PFSK-1 (cell line): ENCODE results near the gene SCARF1.

Experiments used
- FOXP2 ChIP-seq: optimal IDR thresholded peaks from 2 replicates; pipeline ENCODE3; 2011; ENCODE audit warnings: borderline replicate concordance, control low read depth, inconsistent platforms; ENCODE audit not compliant: insufficient read depth; ENCODE audit errors: extremely low read length, extremely low read depth
- POLR2AphosphoS5 ChIP-seq: IDR thresholded peaks from 2 replicates; pipeline ENCODE4 v1.6.1; 2012; ENCODE audit warnings: low read depth, mild to moderate bottlenecking, control low read depth, low read length, moderate library complexity
- SIN3A ChIP-seq: IDR thresholded peaks from 2 replicates; pipeline ENCODE4 v1.6.1; 2012; ENCODE audit warnings: mild to moderate bottlenecking, low read length, moderate library complexity, borderline replicate concordance; ENCODE audit not compliant: insufficient read depth
- TAF1 ChIP-seq: IDR thresholded peaks from 2 replicates; pipeline ENCODE4 v1.6.1; 2012; ENCODE audit warnings: low read length, control low read depth, borderline replicate concordance; ENCODE audit not compliant: insufficient read depth
- TF ChIP-seq, protein P1 (sequence below), 2 experiments: IDR thresholded peaks; 2 replicates each; pipeline versions ENCODE4 v1.6.1 to v1.8.0; 2011 to 2012; ENCODE audit warnings: low read depth in 2 of 2, low read length in 2 of 2, control low read depth in 1 of 2, inconsistent platforms in 1 of 2, mild to moderate bottlenecking in 1 of 2, moderate library complexity in 1 of 2; ENCODE audit not compliant: insufficient read depth in 1 of 2

The SCARF1 gene

DNA sequence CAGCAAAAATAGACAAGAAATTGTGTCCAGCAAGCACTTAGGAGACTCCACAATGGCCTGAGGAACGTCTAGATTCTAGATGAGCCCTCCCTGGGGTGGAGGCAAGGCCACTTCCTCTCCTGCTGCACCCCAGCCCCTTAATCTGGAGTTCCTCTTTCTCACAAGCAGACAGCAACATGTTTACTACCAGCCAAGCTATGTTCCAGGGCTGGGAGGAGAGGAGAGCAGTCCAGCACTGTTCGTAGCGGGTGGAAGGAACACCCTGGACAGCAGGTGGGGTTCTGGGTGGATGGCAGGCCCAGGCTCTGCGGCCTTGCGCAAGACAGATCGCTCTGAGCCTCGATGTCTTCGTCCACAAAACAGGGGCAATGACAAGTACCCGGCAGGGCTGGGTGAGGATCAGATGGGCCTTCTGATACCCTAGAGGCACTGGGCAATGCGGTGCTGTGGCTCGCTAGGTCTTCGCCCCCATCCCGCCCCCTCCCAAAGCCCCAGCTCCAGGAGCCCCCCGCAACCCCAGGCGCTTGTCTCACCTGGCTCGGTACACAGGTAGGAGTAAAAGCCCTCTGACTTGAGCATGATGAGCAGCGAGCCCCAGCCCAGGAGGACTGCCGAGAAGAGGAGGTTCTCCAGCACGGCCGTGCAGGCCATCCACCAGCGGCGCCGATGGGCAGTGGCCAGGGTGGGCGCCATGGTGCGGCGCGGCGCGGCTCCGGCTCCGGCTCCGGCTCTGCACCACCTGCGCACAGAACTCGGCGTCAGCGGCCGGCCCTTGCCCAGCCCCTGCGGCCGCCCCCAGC lies 18.1 kb downstream of the SCARF1 start:
- TF ChIP-seq TAF1 (no peak), SIN3A (no peak), POLR2AphosphoS5 (no peak), FOXP2 (no peak)
- TF ChIP-seq, protein P1, sequence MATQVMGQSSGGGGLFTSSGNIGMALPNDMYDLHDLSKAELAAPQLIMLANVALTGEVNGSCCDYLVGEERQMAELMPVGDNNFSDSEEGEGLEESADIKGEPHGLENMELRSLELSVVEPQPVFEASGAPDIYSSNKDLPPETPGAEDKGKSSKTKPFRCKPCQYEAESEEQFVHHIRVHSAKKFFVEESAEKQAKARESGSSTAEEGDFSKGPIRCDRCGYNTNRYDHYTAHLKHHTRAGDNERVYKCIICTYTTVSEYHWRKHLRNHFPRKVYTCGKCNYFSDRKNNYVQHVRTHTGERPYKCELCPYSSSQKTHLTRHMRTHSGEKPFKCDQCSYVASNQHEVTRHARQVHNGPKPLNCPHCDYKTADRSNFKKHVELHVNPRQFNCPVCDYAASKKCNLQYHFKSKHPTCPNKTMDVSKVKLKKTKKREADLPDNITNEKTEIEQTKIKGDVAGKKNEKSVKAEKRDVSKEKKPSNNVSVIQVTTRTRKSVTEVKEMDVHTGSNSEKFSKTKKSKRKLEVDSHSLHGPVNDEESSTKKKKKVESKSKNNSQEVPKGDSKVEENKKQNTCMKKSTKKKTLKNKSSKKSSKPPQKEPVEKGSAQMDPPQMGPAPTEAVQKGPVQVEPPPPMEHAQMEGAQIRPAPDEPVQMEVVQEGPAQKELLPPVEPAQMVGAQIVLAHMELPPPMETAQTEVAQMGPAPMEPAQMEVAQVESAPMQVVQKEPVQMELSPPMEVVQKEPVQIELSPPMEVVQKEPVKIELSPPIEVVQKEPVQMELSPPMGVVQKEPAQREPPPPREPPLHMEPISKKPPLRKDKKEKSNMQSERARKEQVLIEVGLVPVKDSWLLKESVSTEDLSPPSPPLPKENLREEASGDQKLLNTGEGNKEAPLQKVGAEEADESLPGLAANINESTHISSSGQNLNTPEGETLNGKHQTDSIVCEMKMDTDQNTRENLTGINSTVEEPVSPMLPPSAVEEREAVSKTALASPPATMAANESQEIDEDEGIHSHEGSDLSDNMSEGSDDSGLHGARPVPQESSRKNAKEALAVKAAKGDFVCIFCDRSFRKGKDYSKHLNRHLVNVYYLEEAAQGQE (IDR thresholded peaks at IDR 0.05; ENCODE audit: insufficient read depth in 1 of 2, low read depth in 2 of 2, low read length in 2 of 2), result no peak

DNA sequence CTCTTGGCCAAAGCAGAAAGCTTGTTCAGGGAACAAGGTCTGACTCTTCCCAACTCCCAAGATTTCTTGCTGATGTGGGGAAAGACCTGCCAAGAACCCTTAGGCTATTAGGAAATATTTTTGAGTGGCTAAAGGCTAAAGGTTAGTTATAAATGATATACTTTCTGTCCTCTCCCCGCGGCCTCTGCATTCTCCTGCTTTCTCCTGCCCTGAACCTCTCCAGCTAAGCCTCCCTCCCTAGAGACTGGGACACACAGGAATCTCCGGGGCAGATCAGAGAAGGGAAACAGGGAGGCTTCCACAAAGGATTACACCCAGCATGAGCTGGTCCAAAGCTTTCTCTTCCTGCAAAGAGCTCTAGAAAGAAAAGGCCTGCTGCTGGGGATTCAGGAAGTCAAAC lies 19.2 kb downstream of the SCARF1 start:
- TF ChIP-seq, protein P1 (IDR thresholded peaks at IDR 0.05; ENCODE audit: insufficient read depth in 1 of 2, low read depth in 2 of 2, low read length in 2 of 2), result no peak
- no peak for TF ChIP-seq POLR2AphosphoS5
- TF ChIP-seq SIN3A, result no peak
- TF ChIP-seq TAF1, result no peak
- TF ChIP-seq FOXP2, result no peak

DNA sequence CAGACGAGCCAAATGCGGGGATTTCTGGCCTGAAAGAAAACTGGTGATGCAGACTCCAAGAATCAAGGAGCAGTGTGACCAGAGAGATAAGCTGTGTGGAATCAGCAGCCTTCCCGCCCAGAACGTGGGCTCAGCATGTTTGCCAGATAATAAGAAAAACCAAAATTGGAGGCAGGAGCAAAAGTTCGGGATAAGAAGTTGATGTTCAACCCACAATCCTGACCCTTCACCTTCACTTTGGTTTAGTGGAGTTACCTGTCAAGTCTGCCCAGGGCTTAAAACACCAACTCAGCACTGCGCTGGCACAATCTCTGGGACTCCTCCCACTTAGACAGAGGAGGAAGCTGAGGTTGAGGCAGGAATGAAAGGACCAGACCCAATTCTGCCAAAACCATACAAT lies 20.0 kb downstream of the SCARF1 start:
- TF ChIP-seq POLR2AphosphoS5 (no peak), SIN3A (no peak), FOXP2 (no peak), TAF1 (no peak)
- TF ChIP-seq, protein P1 (IDR thresholded peaks at IDR 0.05; ENCODE audit: insufficient read depth in 1 of 2, low read depth in 2 of 2, low read length in 2 of 2), result no peak

DNA sequence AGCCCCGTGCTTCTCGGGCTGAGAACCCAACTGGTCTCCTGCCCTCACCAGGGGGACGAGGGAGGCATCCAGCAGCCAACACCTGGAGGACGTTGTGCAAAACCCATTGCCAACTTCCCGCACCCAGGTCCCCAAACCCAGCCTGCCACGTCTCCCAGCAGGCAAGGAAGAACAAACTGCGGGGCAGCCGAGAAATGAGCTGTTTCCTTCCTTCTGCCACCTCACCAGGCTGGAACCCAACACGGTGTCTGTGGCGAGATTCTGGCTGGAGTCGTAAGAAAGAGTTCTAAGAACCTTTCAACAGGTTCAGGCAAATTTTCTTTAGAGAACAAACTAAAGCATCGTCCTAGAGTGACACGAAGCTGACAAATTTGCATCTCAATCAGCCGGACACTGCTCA lies 20.5 kb downstream of the SCARF1 start:
- TF ChIP-seq TAF1 (no peak), SIN3A (no peak), FOXP2 (no peak), POLR2AphosphoS5 (no peak)
- TF ChIP-seq, protein P1 (IDR thresholded peaks at IDR 0.05; ENCODE audit: insufficient read depth in 1 of 2, low read depth in 2 of 2, low read length in 2 of 2), result no peak
